Measurements from ENCODE around the gene KIF2C. TPM values are rescaled to one million over a fixed set of nuclear protein-coding genes. Genes with fewer than 3 reads are reported as not detected.
A peak's percentile ranks its signal among the peaks of the same experiment; 100 is the strongest.

KIF2C gene
- total and polyA plus RNA-seq, 9 of the 15 experiments (the other 6 are each of a cell fraction or from before 2014, with no cell fraction given) = 84.9 to 226 (median 169) TPM

GRCh38 chr1:44777969-44778635 lies 38.5 kb downstream of the KIF2C start (continued):
- TF ChIP-seq POLR2A (conservative IDR thresholded peaks at IDR 0.05) (peak; percentile 14; the same call in 1 of the 2 replicates), PHB (CRISPR knock-in tag; IDR thresholded peaks at IDR 0.05) (no peak), ZNF143 (CRISPR knock-in tag; IDR thresholded peaks at IDR 0.05) (no peak), PML (IDR thresholded peaks at IDR 0.05; ENCODE audit: low read length) (0 out of 2 replicates have a peak, but pooled peaks have one; percentile 11), SIRT6 (IDR thresholded peaks at IDR 0.05; ENCODE audit: low read depth, low read length) (peak; percentile 16), CHD2 (IDR thresholded peaks at IDR 0.05; ENCODE audit: low read depth, low read length) (peak; percentile 8; the same call in 1 of the 2 replicates), TEAD4 (IDR thresholded peaks at IDR 0.05; ENCODE audit: low read length) (no peak), TEAD4 (CRISPR knock-in tag; IDR thresholded peaks at IDR 0.05; ENCODE audit: borderline replicate concordance) (peak; percentile 65; the same call in 1 of the 2 replicates)

- H3K4me3 ChIP-seq = peak overlapping the region; percentile 75; the same call in 1 of the 2 replicates
- DNase-seq (ENCODE audit: extremely low read depth in 1 of 4, low spot score in 3 of 4) (no peak), ATAC-seq (no peak), FAIRE-seq (no peak)
- peak overlapping the region in 1 of 2 experiments; percentile 59; a peak in 2 of 4 replicates for H3K9ac ChIP-seq (ENCODE audit: insufficient read depth in 1 of 2, low read depth in 2 of 2, low read length in 2 of 2)
- H3K9me3 ChIP-seq (replicated peaks; ENCODE audit: control insufficient read depth, insufficient read depth, low read depth, low read length) = no peaks in the 10 kb centered on the region
- peaks cover 31% of the 10 kb centered on the region for H4K20me1 ChIP-seq (replicated peaks; ENCODE audit: control insufficient read depth, insufficient read depth, low read length)
- peak overlapping the region; percentile 93 for H3K4me2 ChIP-seq (ENCODE audit: insufficient read depth, low read length)
- H3K27me3 ChIP-seq (ENCODE audit: control insufficient read depth in 2 of 2, insufficient read depth in 2 of 2, low read length in 2 of 2) = no peaks in the 10 kb centered on the region
- ChIA-PET POLR2A (interaction anchor here (0.6 to 11.6 kb wide), 16 partner anchors 9 to 641 kb away, joined by 3 to 253 read pairs (median 4); partner anchors contain the start of genes BEST4 and BTBD19), CTCF (ENCODE audit: low intra/inter-chr PET ratio) (interaction anchor here (0.5 kb wide), 1 partner anchor 8 kb away, joined by 3 read pairs; no protein-coding TSS in a partner anchor)
- in situ Hi-C loops (cut with MboI) (no loop called here), intact Hi-C loops (cut with micrococcal nuclease) (loop anchor here (5.0 kb wide), 1 partner anchor 38 kb away; no protein-coding TSS in a partner anchor)
- no peak overlapping the region for H2AFZ ChIP-seq (ENCODE audit: low read depth, low read length)
- H3K79me2 ChIP-seq (ENCODE audit: control insufficient read depth, insufficient read depth, low read length) = peaks cover 52% of the 10 kb centered on the region
- no TSS peak for BruUV-seq (replicated peaks)
- peaks cover 10% of the 10 kb centered on the region for H3K9me1 ChIP-seq (ENCODE audit: control insufficient read depth, insufficient read depth, low read length)
- peaks cover 60% of the 10 kb centered on the region for H3K36me3 ChIP-seq (ENCODE audit: control insufficient read depth, insufficient read depth, low read length)
- H3K27ac ChIP-seq (ENCODE audit: extremely low read depth, low read depth, low read length) = no peak overlapping the region
- 93% methylated on average over 6 of the region's 6 CpGs for WGBS (ENCODE audit: insufficient coverage, low coverage, missing lambda C conversion rate)
- peaks cover 13 to 24% of the 10 kb centered on the region in 2 experiments for H3K4me1 ChIP-seq (replicated peaks in 1 of 2; ENCODE audit: control insufficient read depth in 2 of 2, insufficient read depth in 2 of 2, low read length in 2 of 2)
- TF ChIP-seq ELF2 (CRISPR knock-in tag; IDR thresholded peaks at IDR 0.05) (no peak), POLR2AphosphoS5 (IDR thresholded peaks at IDR 0.05; ENCODE audit: control insufficient read depth, insufficient read depth, low read depth, low read length) (peak; percentile 17; the same call in 1 of the 2 replicates), ARNT (IDR thresholded peaks at IDR 0.05) (no peak), PHF21A (IDR thresholded peaks at IDR 0.05; ENCODE audit: borderline replicate concordance, low read depth) (0 out of 2 replicates have a peak, but pooled peaks have one; percentile 23), SNRNP70 (optimal IDR thresholded peaks at IDR 0.05; ENCODE audit: low read depth, low read length) (peak; percentile 8), RBM15 (IDR thresholded peaks at IDR 0.05; ENCODE audit: insufficient read depth, low read length) (no peak), ZNF512 (tag; IDR thresholded peaks at IDR 0.05) (no peak), ZBTB33 (CRISPR knock-in tag; IDR thresholded peaks at IDR 0.05) (no peak), SMC3 (conservative IDR thresholded peaks at IDR 0.05; ENCODE audit: insufficient read depth, low read depth, low read length) (no peak)
These were observed 39.3 kb downstream of the KIF2C start for GRCh38 chr1:44778705-44779576.

Measured in K562 (cell line).